HCT116 (cell line): Measurements from ENCODE around the gene CALML6. TPM values are rescaled to one million over a fixed set of nuclear protein-coding genes. Genes with fewer than 3 reads are reported as not detected.

Experiments
- ATAC-seq: fragments of 200-7000 bp; cut with Tn5 transposase; 2 replicates; pipeline ENCODE4 v1.9.1; 2020; ENCODE audit warnings: mild to moderate bottlenecking, moderate library complexity
- BruUV-seq: library from RNA; stranded (reverse); fragments of 400-500 nt; replicated peaks from 2 replicates; lab custom pipeline; 2021; lab: Mats Ljungman, UMichigan
- CTCF ChIA-PET: fragments of 300-600 bp; sonication (Branson Sonifier 250); formaldehyde crosslinking; loops from one replicate; lab custom pipeline; 2021; ENCODE audit warnings: antibody characterized with exemption; lab: Charles Lee
- POLR2A ChIA-PET: fragments of 300-600, 350-600 bp; sonication (Branson Sonifier 250); formaldehyde crosslinking; loops from one replicate; lab custom pipeline; 2021; ENCODE audit warnings: antibody characterized with exemption; lab: Charles Lee
- RAD21 ChIA-PET, 2 experiments: fragments of 300-600 bp; sonication (Branson Sonifier 250); formaldehyde crosslinking; loops; one replicate each; lab custom pipeline; 2023; ENCODE audit warnings: low total read pairs in 2 of 2; ENCODE audit not compliant: uncharacterized antibody in 2 of 2, unreplicated experiment in 2 of 2, low non-redundant PET in 1 of 2; lab: Charles Lee
- DNase-seq: peaks from one replicate; pipeline ENCODE4 v3.0.0-alpha.2; 2010; ENCODE audit warnings: low read depth, low spot score
- H2AFZ ChIP-seq: fragments of 200-600 bp; shearing (Covaris generic), sonication (generic); 2 replicates; pipeline ENCODE4 v1.6.1; 2017; ENCODE audit warnings: low read depth, mixed run types, mixed read lengths, antibody characterized with exemption, low read length; ENCODE audit not compliant: poor library complexity, severe bottlenecking
- H3K27ac ChIP-seq: 2 replicates; pipeline ENCODE4 v1.5.1; 2012; ENCODE audit warnings: low read depth, low read length
- H3K27me3 ChIP-seq: fragments of 200-600 bp; sonication (generic); 2 replicates; pipeline ENCODE4 v1.6.1; 2016; ENCODE audit warnings: mixed run types, low read length, mixed read lengths; ENCODE audit not compliant: insufficient read depth
- H3K36me3 ChIP-seq, 2 experiments: fragments of 200-500 bp in 1 of 2; fragments of 200-600 bp in 1 of 2; sonication (Bioruptor generic) in 1 of 2; sonication (generic) in 1 of 2; 2 replicates each; pipeline versions ENCODE4 v1.5.1 to v1.6.1; 2014 to 2016; ENCODE audit warnings: low read length in 2 of 2, inconsistent platforms in 1 of 2, mixed read lengths in 1 of 2, mixed run types in 1 of 2; ENCODE audit not compliant: insufficient read depth in 2 of 2, control insufficient read depth in 1 of 2
- H3K4me1 ChIP-seq, 2 experiments: fragments of 200-600 bp in 1 of 2; sonication (generic) in 1 of 2; 2 replicates each; pipeline versions ENCODE4 v1.5.1 to v1.6.1; 2012 to 2017; ENCODE audit warnings: low read length in 2 of 2, inconsistent platforms in 1 of 2, mild to moderate bottlenecking in 1 of 2, mixed read lengths in 1 of 2, mixed run types in 1 of 2, moderate library complexity in 1 of 2; ENCODE audit not compliant: insufficient read depth in 2 of 2, control insufficient read depth in 1 of 2
- H3K4me2 ChIP-seq: fragments of 200-600 bp; sonication (generic); 2 replicates; pipeline ENCODE4 v1.6.1; 2017; ENCODE audit warnings: mixed run types, low read length, mixed read lengths
- H3K4me3 ChIP-seq, 2 experiments: fragments of 200-600 bp in 1 of 2; sonication (generic) in 1 of 2; replicated peaks in 1 of 2; 2 replicates each; pipeline ENCODE4 v1.5.1; 2011 to 2016; ENCODE audit warnings: low read length in 2 of 2, control low read depth in 1 of 2, low read depth in 1 of 2, mild to moderate bottlenecking in 1 of 2, mixed read lengths in 1 of 2, mixed run types in 1 of 2
- H3K79me2 ChIP-seq: fragments of 200-600 bp; sonication (generic); 2 replicates; pipeline ENCODE4 v1.6.1; 2017; ENCODE audit warnings: mild to moderate bottlenecking, mixed run types, low read length, moderate library complexity, mixed read lengths; ENCODE audit not compliant: insufficient read depth
- H3K9ac ChIP-seq: fragments of 200-600 bp; sonication (generic); 2 replicates; pipeline ENCODE4 v1.6.1; 2016; ENCODE audit warnings: low read length, mixed read lengths
- H3K9me2 ChIP-seq: fragments of 200-600 bp; sonication (generic), shearing (Covaris generic); 2 replicates; pipeline ENCODE4 v1.6.1; 2017; ENCODE audit warnings: mixed run types, mild to moderate bottlenecking, moderate library complexity; ENCODE audit not compliant: insufficient read depth
- H3K9me3 ChIP-seq, 2 experiments: fragments of 200-500 bp in 1 of 2; fragments of 200-600 bp in 1 of 2; sonication (Bioruptor generic) in 1 of 2; sonication (generic) in 1 of 2; 2 replicates each; pipeline ENCODE4 v1.6.1; 2014 to 2017; ENCODE audit warnings: low read length in 2 of 2, mixed read lengths in 2 of 2, inconsistent platforms in 1 of 2, low read depth in 1 of 2, mild to moderate bottlenecking in 1 of 2, mixed run types in 1 of 2, moderate library complexity in 1 of 2; ENCODE audit not compliant: control insufficient read depth in 1 of 2, insufficient read depth in 1 of 2
- H4K20me1 ChIP-seq: fragments of 200-600 bp; sonication (generic), shearing (Covaris generic); 2 replicates; pipeline ENCODE4 v1.6.1; 2017; ENCODE audit warnings: mixed run types, mild to moderate bottlenecking, moderate library complexity; ENCODE audit not compliant: insufficient read depth
- ELF1 ChIP-seq: IDR thresholded peaks from 2 replicates; pipeline ENCODE4 v1.6.1; 2012; ENCODE audit warnings: low read depth, borderline replicate concordance
- EZH2 ChIP-seq: fragments of 200-600 bp; sonication (generic); IDR thresholded peaks from 2 replicates; pipeline ENCODE4 v1.6.1; 2017; ENCODE audit warnings: antibody characterized with exemption, mixed run types
- EZH2phosphoT487 ChIP-seq: fragments of 200-600 bp; IDR thresholded peaks from 2 replicates; pipeline ENCODE4 v1.6.1; 2018; ENCODE audit warnings: antibody characterized with exemption, borderline replicate concordance
- SP1 ChIP-seq: IDR thresholded peaks from 2 replicates; pipeline ENCODE4 v1.6.1; 2012; ENCODE audit warnings: low read depth
- intact Hi-C: fragments of 100-400 bp; cut with micrococcal nuclease; formaldehyde crosslinking; loops from 2 replicates; pipeline ENCODE4 v1.10.0; 2022
- total RNA-seq: library from RNA; stranded (reverse); gene quantifications from one replicate; pipeline ENCODE4 v1.2.1, GENCODE V29; 2021; ENCODE audit not compliant: unreplicated experiment
- TF ChIP-seq, protein P1 (sequence below): IDR thresholded peaks from 2 replicates; pipeline ENCODE4 v1.6.1; 2012; ENCODE audit warnings: low read depth

The CALML6 gene
- total RNA-seq, 1 experiment from 2014 or later, result 2.3 TPM

- ChIA-PET RAD21 (no interaction called here), POLR2A (no interaction called here), CTCF (interaction anchor here (1.5 to 2.1 kb wide), 2 partner anchors 12 to 124 kb away, joined by 4 to 6 read pairs; no protein-coding TSS in a partner anchor)
- DNase-seq, result no peak
- Histone ChIP-seq H3K79me2 (0 out of 2 replicates have a peak, but pooled peaks cover 8% of the 10 kb centered on the region), H3K4me3 (no peak overlapping the region), H3K9me3 (no peaks in the 10 kb centered on the region), H3K27me3 (no peaks in the 10 kb centered on the region), H3K4me1 (peaks cover 11 to 29% of the 10 kb centered on the region in 2 experiments), H3K9me2 (no peaks in the 10 kb centered on the region), H3K4me2 (no peak overlapping the region), H3K27ac (peak overlapping the region; percentile 69; the same call in 1 of the 2 replicates), H3K9ac (no peak overlapping the region), H4K20me1 (no peaks in the 10 kb centered on the region), H2AFZ (no peak overlapping the region), H3K36me3 (no peaks in the 10 kb centered on the region)
- no TSS peak for BruUV-seq
- no peak for ATAC-seq
- intact Hi-C loops, result no loop called here
- TF ChIP-seq EZH2 (no peak), EZH2phosphoT487 (no peak), ELF1 (no peak), SP1 (no peak)
- TF ChIP-seq, protein P1, sequence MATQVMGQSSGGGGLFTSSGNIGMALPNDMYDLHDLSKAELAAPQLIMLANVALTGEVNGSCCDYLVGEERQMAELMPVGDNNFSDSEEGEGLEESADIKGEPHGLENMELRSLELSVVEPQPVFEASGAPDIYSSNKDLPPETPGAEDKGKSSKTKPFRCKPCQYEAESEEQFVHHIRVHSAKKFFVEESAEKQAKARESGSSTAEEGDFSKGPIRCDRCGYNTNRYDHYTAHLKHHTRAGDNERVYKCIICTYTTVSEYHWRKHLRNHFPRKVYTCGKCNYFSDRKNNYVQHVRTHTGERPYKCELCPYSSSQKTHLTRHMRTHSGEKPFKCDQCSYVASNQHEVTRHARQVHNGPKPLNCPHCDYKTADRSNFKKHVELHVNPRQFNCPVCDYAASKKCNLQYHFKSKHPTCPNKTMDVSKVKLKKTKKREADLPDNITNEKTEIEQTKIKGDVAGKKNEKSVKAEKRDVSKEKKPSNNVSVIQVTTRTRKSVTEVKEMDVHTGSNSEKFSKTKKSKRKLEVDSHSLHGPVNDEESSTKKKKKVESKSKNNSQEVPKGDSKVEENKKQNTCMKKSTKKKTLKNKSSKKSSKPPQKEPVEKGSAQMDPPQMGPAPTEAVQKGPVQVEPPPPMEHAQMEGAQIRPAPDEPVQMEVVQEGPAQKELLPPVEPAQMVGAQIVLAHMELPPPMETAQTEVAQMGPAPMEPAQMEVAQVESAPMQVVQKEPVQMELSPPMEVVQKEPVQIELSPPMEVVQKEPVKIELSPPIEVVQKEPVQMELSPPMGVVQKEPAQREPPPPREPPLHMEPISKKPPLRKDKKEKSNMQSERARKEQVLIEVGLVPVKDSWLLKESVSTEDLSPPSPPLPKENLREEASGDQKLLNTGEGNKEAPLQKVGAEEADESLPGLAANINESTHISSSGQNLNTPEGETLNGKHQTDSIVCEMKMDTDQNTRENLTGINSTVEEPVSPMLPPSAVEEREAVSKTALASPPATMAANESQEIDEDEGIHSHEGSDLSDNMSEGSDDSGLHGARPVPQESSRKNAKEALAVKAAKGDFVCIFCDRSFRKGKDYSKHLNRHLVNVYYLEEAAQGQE, result no peak
These were observed 5.8 kb downstream of the CALML6 start for GRCh38 chr1:1920608-1921458.
